ENCODE measurements around the gene MAML2. TPM values are rescaled to one million over a fixed set of nuclear protein-coding genes. Genes with fewer than 3 reads are reported as not detected.

Gene MAML2
- total and polyA plus RNA-seq, 8 donors: 2.4 to 11.8 (median 4.1) TPM

DNA sequence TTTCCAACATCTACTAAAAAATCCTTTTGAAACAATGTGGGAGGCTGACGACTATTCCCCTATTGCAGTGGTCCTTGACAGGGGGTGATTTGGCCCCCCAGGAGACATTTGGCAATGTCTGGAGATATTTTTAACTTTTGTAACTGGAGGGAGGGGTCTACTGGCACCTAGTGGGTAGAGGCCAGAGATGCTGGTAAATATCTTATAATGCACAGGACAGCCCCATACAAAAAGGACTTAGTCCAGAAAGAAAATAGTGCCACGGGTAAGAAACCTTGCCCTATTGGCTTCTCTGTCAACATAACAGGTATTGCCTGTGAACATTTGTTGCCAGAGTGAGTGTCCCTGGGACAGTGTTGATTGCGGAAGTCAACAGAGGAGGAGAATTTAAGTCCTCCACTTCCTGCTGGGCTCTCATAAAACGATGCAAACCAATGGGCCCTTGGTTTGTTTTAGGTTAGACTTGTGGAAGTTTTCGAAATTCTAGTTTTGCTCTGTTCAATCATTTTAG, 101.6 kb downstream of the MAML2 start:
- Histone ChIP-seq H3K9me3 (no peaks in the 10 kb centered on the region), H3K4me3 (no peak overlapping the region), H3K27ac (peak overlapping the region in 2 of 4 donors; percentile 12 to 88), H3K36me3 (no peaks in the 10 kb centered on the region), H3K4me1 (peaks cover 4 to 12% (median 7%) of the 10 kb centered on the region in 3 donors), H3K27me3 (no peaks in the 10 kb centered on the region)
- no peak for DNase-seq
- intact Hi-C loops (cut with DNase I): no loop called here
- TF ChIP-seq, protein P1, sequence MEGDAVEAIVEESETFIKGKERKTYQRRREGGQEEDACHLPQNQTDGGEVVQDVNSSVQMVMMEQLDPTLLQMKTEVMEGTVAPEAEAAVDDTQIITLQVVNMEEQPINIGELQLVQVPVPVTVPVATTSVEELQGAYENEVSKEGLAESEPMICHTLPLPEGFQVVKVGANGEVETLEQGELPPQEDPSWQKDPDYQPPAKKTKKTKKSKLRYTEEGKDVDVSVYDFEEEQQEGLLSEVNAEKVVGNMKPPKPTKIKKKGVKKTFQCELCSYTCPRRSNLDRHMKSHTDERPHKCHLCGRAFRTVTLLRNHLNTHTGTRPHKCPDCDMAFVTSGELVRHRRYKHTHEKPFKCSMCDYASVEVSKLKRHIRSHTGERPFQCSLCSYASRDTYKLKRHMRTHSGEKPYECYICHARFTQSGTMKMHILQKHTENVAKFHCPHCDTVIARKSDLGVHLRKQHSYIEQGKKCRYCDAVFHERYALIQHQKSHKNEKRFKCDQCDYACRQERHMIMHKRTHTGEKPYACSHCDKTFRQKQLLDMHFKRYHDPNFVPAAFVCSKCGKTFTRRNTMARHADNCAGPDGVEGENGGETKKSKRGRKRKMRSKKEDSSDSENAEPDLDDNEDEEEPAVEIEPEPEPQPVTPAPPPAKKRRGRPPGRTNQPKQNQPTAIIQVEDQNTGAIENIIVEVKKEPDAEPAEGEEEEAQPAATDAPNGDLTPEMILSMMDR (IDR thresholded peaks at IDR 0.05): no peak
- no peak for ATAC-seq
- 45 to 51% methylated on average over 5 of the region's 5 CpGs for whole genome bisulfite sequencing, 2 donors
- no peak for FAIRE-seq

DNA sequence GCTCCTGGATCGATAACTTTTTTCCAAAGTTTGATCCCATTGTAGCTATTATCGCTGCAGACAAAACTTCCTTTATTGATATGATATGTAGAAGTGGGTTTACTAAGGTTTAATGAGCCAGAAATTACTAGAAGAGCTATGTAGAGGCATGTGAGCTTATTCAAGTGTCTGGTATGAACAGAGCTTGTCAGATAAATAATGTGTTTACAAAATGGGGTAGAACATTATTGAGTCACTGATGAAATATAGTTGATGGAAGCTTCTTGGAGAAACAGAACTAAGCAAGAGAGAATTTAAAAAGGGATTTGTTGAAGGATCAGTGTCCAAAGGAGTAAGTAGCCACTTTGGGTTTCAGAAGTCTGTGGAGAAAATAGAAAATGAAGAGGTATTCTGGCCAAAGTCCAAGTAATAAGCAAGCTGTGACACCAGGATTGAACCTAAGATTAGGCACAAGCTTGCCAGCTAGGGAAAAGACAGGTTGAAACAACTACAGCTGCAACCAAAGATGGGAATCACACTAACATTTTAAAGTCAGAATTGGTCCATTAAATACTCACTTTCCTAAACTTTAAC, 104.3 kb downstream of the MAML2 start:
- Histone ChIP-seq H3K27ac (no peak overlapping the region), H3K27me3 (no peaks in the 10 kb centered on the region), H3K36me3 (no peaks in the 10 kb centered on the region), H3K4me1 (peaks cover 4 to 12% (median 7%) of the 10 kb centered on the region in 3 donors), H3K4me3 (no peak overlapping the region), H3K9me3 (no peaks in the 10 kb centered on the region)
- FAIRE-seq (no peak), DNase-seq (no peak), ATAC-seq (no peak)
- TF ChIP-seq, protein P1 (IDR thresholded peaks at IDR 0.05): no peak
- intact Hi-C loops (cut with DNase I): no loop called here
- 22 to 33% methylated on average over 2 of the region's 2 CpGs for WGBS, 2 donors

DNA sequence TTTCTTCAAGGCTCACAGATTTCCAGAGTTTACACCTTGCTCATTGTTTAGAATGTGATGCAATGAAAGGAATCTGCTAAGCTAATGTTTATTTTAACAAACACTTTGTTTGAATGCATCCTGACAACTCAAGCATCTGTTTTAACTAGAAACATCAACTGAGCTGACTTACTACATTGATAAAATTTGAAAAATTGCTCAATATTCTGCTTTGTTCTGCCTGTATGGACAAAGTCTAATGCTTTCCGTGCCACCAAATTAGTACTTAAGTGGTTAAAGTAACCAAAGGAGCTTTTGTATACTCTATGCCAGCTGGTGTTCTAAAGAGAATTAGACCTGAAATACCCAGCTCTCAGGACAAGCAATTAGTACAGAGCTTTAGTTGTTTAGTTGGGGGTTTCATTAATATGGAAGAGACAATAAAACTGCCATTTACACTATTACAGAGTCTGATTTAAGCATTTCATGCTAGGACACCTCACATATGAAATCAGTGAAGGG, 105.2 kb downstream of the MAML2 start:
- Histone ChIP-seq H3K36me3 (no peaks in the 10 kb centered on the region), H3K4me3 (no peak overlapping the region), H3K9me3 (no peaks in the 10 kb centered on the region), H3K27ac (no peak overlapping the region), H3K4me1 (peaks cover 4 to 10% (median 7%) of the 10 kb centered on the region in 3 donors), H3K27me3 (no peaks in the 10 kb centered on the region)
- DNase-seq (no peak), FAIRE-seq (no peak), ATAC-seq (peak in 2 of 4 donors; percentile 29 to 48)
- TF ChIP-seq, protein P1 (IDR thresholded peaks at IDR 0.05): no peak
- intact Hi-C loops (cut with DNase I): no loop called here
- WGBS, 2 donors: 11 to 18% methylated on average over 1 of the region's 1 CpG

DNA sequence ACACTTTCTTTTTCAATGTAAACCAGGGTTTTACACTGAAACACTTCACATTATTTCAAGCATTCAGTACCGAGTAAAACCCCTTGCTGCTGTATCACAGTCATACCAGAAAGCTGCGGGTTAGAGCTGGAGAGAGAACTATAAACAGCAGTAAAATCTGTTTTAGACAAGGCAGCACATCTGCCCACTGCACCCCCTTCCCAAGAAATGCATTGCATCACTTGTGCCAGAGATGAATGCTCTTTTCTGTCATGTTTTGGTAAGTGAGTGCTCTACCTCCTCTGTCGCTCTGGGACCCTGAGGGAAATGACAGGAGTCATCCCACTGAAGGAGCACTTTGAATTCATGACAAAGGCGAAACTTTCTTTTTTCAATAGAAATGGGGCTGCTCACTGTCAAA, 107.2 kb downstream of the MAML2 start:
- no peak overlapping the region for H3K4me3 ChIP-seq
- FAIRE-seq: no peak
- H3K4me1 ChIP-seq: no peaks in the 10 kb centered on the region
- no peaks in the 10 kb centered on the region for H3K27me3 ChIP-seq
- ATAC-seq: no peak
- no peak overlapping the region for H3K27ac ChIP-seq
- H3K9me3 ChIP-seq: no peaks in the 10 kb centered on the region
- no peak for DNase-seq
- TF ChIP-seq, protein P1 (IDR thresholded peaks at IDR 0.05): no peak
- intact Hi-C loops (cut with DNase I): no loop called here
- WGBS, 2 donors: 55 to 82% methylated on average over 4 of the region's 4 CpGs
- no peaks in the 10 kb centered on the region for H3K36me3 ChIP-seq

DNA sequence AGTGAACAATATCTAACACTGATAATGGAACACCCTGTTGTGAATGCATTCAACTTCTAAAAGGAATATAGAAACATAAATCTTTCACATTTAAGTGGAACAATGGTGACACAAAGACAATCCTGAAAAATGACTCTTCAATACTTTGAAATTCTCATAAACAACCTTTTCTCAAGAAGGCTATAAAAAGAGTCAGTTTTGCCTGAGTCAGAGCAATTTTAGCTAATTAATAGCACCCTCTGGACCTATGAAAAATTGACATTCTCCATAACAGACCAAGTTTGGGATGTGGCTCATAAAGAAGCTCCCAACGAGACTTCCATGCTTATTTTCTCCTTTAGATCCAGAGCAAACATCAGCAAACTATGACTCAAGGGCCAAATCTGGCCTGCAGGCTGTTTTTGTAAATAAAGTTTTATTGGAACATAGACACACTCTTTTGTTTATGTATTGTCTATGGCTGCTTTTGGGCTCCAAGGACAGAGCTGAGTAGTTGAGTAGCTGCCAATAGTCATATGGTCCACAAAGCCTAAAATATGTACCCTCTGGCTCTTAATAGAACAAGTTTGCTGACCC, 108.0 kb downstream of the MAML2 start:
- DNase-seq: no peak
- H3K27ac ChIP-seq: no peak overlapping the region
- intact Hi-C loops (cut with DNase I): no loop called here
- no peaks in the 10 kb centered on the region for H3K27me3 ChIP-seq
- FAIRE-seq: no peak
- no peak overlapping the region for H3K4me3 ChIP-seq
- TF ChIP-seq, protein P1 (IDR thresholded peaks at IDR 0.05): no peak
- 49 to 66% methylated on average over 1 of the region's 1 CpG for WGBS, 2 donors
- H3K4me1 ChIP-seq: no peaks in the 10 kb centered on the region
- ATAC-seq: no peak
- no peaks in the 10 kb centered on the region for H3K36me3 ChIP-seq
- H3K9me3 ChIP-seq: no peaks in the 10 kb centered on the region

Measured in pancreas (tissue), 10 donors.